Measurements from ENCODE around the gene ARHGEF7.

The ARHGEF7 gene

GRCh38 chr13:111291908-111292307 is 176.8 kb downstream of the ARHGEF7 start:
- TF ChIP-seq GATA2 (IDR thresholded peaks at IDR 0.05; ENCODE audit: low read depth, low read length): no peak
- TF ChIP-seq GATA3 (IDR thresholded peaks at IDR 0.05; ENCODE audit: low read depth, low read length): no peak

- TF ChIP-seq GATA3 (IDR thresholded peaks at IDR 0.05; ENCODE audit: low read depth, low read length): no peak
- no peak for TF ChIP-seq GATA2 (IDR thresholded peaks at IDR 0.05; ENCODE audit: low read depth, low read length)
Measured at GRCh38 chr13:111292710-111293485, 177.8 kb downstream of the ARHGEF7 start.

GRCh38 chr13:111295886-111296285 is 180.8 kb downstream of the ARHGEF7 start:
- TF ChIP-seq GATA3 (IDR thresholded peaks at IDR 0.05; ENCODE audit: low read depth, low read length): no peak
- TF ChIP-seq GATA2 (IDR thresholded peaks at IDR 0.05; ENCODE audit: low read depth, low read length): no peak

GRCh38 chr13:111296417-111296816 is 181.3 kb downstream of the ARHGEF7 start:
- TF ChIP-seq GATA2 (IDR thresholded peaks at IDR 0.05; ENCODE audit: low read depth, low read length) (no peak), GATA3 (IDR thresholded peaks at IDR 0.05; ENCODE audit: low read depth, low read length) (no peak)

- TF ChIP-seq GATA3 (IDR thresholded peaks at IDR 0.05; ENCODE audit: low read depth, low read length) (no peak), GATA2 (IDR thresholded peaks at IDR 0.05; ENCODE audit: low read depth, low read length) (no peak)
Measured at GRCh38 chr13:111298214-111298975, 183.3 kb downstream of the ARHGEF7 start.

GRCh38 chr13:111302045-111302726 is 187.1 kb downstream of the ARHGEF7 start:
- TF ChIP-seq GATA2 (IDR thresholded peaks at IDR 0.05; ENCODE audit: low read depth, low read length): no peak
- TF ChIP-seq GATA3 (IDR thresholded peaks at IDR 0.05; ENCODE audit: low read depth, low read length): no peak

- TF ChIP-seq GATA2 (IDR thresholded peaks at IDR 0.05; ENCODE audit: low read depth, low read length): no peak
- no peak for TF ChIP-seq GATA3 (IDR thresholded peaks at IDR 0.05; ENCODE audit: low read depth, low read length)
Measured at GRCh38 chr13:111303559-111303958, 188.4 kb downstream of the ARHGEF7 start.

- TF ChIP-seq GATA2 (IDR thresholded peaks at IDR 0.05; ENCODE audit: low read depth, low read length) (no peak), GATA3 (IDR thresholded peaks at IDR 0.05; ENCODE audit: low read depth, low read length) (no peak)
Measured at GRCh38 chr13:111304041-111304544, 189.0 kb downstream of the ARHGEF7 start.

GRCh38 chr13:111304603-111305289 is 189.6 kb downstream of the ARHGEF7 start:
- TF ChIP-seq GATA2 (IDR thresholded peaks at IDR 0.05; ENCODE audit: low read depth, low read length) (no peak), GATA3 (IDR thresholded peaks at IDR 0.05; ENCODE audit: low read depth, low read length) (no peak)

GRCh38 chr13:111312944-111313590 is 198.0 kb downstream of the ARHGEF7 start:
- TF ChIP-seq GATA3 (IDR thresholded peaks at IDR 0.05; ENCODE audit: low read depth, low read length) (no peak), GATA2 (IDR thresholded peaks at IDR 0.05; ENCODE audit: low read depth, low read length) (no peak)

- TF ChIP-seq GATA3 (IDR thresholded peaks at IDR 0.05; ENCODE audit: low read depth, low read length) (no peak), GATA2 (IDR thresholded peaks at IDR 0.05; ENCODE audit: low read depth, low read length) (no peak)
Measured at GRCh38 chr13:111313911-111314425, 198.9 kb downstream of the ARHGEF7 start.

- TF ChIP-seq GATA2 (IDR thresholded peaks at IDR 0.05; ENCODE audit: low read depth, low read length) (no peak), GATA3 (IDR thresholded peaks at IDR 0.05; ENCODE audit: low read depth, low read length) (no peak)
Measured at GRCh38 chr13:111314852-111315251, 199.7 kb downstream of the ARHGEF7 start.

Measured in SH-SY5Y (cell line).